Measurements from ENCODE around the gene KCNK6. TPM values are rescaled to one million over a fixed set of nuclear protein-coding genes. Genes with fewer than 3 reads are reported as not detected.

Gene KCNK6
- total and polyA plus RNA-seq, 2 donors (not counting 3 experiments of a cell fraction or from before 2014, with no cell fraction given): 7.4 to 11.3 TPM

DNA sequence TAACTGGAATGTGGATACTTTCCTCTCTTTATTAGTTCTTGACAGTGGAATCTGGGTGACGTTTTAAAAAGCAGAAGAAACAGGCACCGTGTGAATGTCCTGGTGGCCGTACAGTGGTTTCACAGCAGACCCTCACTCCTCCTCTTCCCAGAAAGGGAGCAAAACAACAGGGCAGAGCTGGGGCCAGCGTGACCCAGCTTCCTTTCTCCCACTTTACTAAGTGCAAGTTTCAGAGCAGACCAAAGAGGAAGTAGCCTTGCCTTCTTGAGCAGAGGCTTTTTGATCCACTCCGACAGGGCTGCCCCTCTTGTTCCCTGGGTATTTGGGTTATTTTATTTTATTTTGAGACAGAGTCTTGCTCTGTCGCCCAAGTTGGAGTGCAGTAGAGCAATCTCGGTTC lies 35.2 kb upstream of the KCNK6 start:
- POLR2A ChIA-PET: no interaction called here
- CTCF ChIA-PET: interaction anchor here (1.0 to 1.6 kb wide), 3 partner anchors 19 to 51 kb away, joined by 3 to 6 read pairs (median 3); partner anchors contain the start of gene CATSPERG

More for the DNA sequence above, 35.2 kb upstream of the KCNK6 start:
- intact Hi-C loops (cut with micrococcal nuclease): no loop called here
- peak; percentile 48 for DNase-seq (ENCODE audit: low read depth, low spot score)
- Histone ChIP-seq H4K20me1 (replicated peaks; ENCODE audit: control insufficient read depth, extremely low read depth, insufficient read depth, low read length) (no peaks in the 10 kb centered on the region), H3K9me3 (replicated peaks; ENCODE audit: control insufficient read depth, insufficient read depth, low read length) (no peaks in the 10 kb centered on the region), H3K4me2 (ENCODE audit: insufficient read depth, low read length) (no peak overlapping the region), H3K9me1 (replicated peaks; ENCODE audit: control insufficient read depth, extremely low read depth, insufficient read depth, low read length) (no peaks in the 10 kb centered on the region), H3K4me3 (replicated peaks in 1 of 3; ENCODE audit: insufficient read depth in 1 of 3, low read depth in 1 of 3, low read length in 3 of 3) (no peak overlapping the region), H3K79me2 (ENCODE audit: control insufficient read depth, insufficient read depth, low read length) (no peaks in the 10 kb centered on the region), H3K27me3 (ENCODE audit: control insufficient read depth in 2 of 2, insufficient read depth in 2 of 2, low read length in 2 of 2) (no peaks in the 10 kb centered on the region), H3K4me1 (ENCODE audit: control insufficient read depth, extremely low read depth, insufficient read depth, low read length) (peaks cover 3% of the 10 kb centered on the region), H3K9ac (replicated peaks; ENCODE audit: extremely low read depth, insufficient read depth, low read length) (no peak overlapping the region), H2AFZ (ENCODE audit: low read depth, low read length) (peak overlapping the region; percentile 69), H3K36me3 (ENCODE audit: control insufficient read depth in 2 of 2, extremely low read depth in 1 of 2, insufficient read depth in 2 of 2, low read length in 2 of 2) (no peaks in the 10 kb centered on the region), H3K27ac (ENCODE audit: insufficient read depth, low read depth, low read length) (no peak overlapping the region)
- no peak for TF ChIP-seq POLR2AphosphoS5 (IDR thresholded peaks at IDR 0.05; ENCODE audit: insufficient read depth, low read depth, low read length)
- no peak for TF ChIP-seq JUN (IDR thresholded peaks at IDR 0.05; ENCODE audit: borderline replicate concordance, insufficient read depth, insufficient read length, low read depth)
- TF ChIP-seq POLR2A (IDR thresholded peaks at IDR 0.05; ENCODE audit: low read depth, low read length): no peak
- no peak for TF ChIP-seq GATA2 (IDR thresholded peaks at IDR 0.05; ENCODE audit: insufficient read depth, insufficient read length, low read depth, low read length)
- TF ChIP-seq, protein P1, sequence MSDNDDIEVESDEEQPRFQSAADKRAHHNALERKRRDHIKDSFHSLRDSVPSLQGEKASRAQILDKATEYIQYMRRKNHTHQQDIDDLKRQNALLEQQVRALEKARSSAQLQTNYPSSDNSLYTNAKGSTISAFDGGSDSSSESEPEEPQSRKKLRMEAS (IDR thresholded peaks at IDR 0.05; ENCODE audit: insufficient read depth, insufficient read length): no peak
- TF ChIP-seq FOS (IDR thresholded peaks at IDR 0.05; ENCODE audit: borderline replicate concordance, insufficient read depth, low read length): no peak
- no peak for TF ChIP-seq MYC (IDR thresholded peaks at IDR 0.05; ENCODE audit: low read depth, low read length)
- TF ChIP-seq EZH2 (IDR thresholded peaks at IDR 0.05; ENCODE audit: borderline replicate concordance, low read depth, low read length, severe bottlenecking): no peak
- TF ChIP-seq, protein P2, sequence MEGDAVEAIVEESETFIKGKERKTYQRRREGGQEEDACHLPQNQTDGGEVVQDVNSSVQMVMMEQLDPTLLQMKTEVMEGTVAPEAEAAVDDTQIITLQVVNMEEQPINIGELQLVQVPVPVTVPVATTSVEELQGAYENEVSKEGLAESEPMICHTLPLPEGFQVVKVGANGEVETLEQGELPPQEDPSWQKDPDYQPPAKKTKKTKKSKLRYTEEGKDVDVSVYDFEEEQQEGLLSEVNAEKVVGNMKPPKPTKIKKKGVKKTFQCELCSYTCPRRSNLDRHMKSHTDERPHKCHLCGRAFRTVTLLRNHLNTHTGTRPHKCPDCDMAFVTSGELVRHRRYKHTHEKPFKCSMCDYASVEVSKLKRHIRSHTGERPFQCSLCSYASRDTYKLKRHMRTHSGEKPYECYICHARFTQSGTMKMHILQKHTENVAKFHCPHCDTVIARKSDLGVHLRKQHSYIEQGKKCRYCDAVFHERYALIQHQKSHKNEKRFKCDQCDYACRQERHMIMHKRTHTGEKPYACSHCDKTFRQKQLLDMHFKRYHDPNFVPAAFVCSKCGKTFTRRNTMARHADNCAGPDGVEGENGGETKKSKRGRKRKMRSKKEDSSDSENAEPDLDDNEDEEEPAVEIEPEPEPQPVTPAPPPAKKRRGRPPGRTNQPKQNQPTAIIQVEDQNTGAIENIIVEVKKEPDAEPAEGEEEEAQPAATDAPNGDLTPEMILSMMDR (IDR thresholded peaks at IDR 0.05; ENCODE audit: extremely low read depth in 1 of 2, insufficient read depth in 1 of 2, low read depth in 1 of 2, low read length in 2 of 2): no peak
- BruUV-seq (replicated peaks): no TSS peak
- FAIRE-seq: peak; percentile 12
- dilution Hi-C loops (cut with MboI; ENCODE audit: extremely low pct_ligation_motif_present, low sequenced_read_pairs): no loop called here
